GM21423 (cell line): ENCODE results near the gene SIRPG.
"Not testable (repeated sequence)": the region's sequence is repeated elsewhere in the genome, so short reads cannot be mapped to it uniquely, and the experiment has no call there.

Source experiments
- ATAC-seq: cut with Tn5 transposase; IDR thresholded peaks from one replicate; pipeline ENCODE4 v1.9.1; 2021; ENCODE audit warnings: mild to moderate bottlenecking, moderate library complexity; ENCODE audit not compliant: unreplicated experiment

Gene SIRPG

GRCh38 chr20:1672728-1673127 is 15.1 kb upstream of the SIRPG start:
- no peak for ATAC-seq

- no peak for ATAC-seq
These were observed 14.5 kb upstream of the SIRPG start for GRCh38 chr20:1671891-1672669.

GRCh38 chr20:1669304-1669703 is 11.7 kb upstream of the SIRPG start:
- ATAC-seq, result no peak

GRCh38 chr20:1667502-1668085 is 10.0 kb upstream of the SIRPG start:
- no peak for ATAC-seq

GRCh38 chr20:1666802-1667201 is 9.2 kb upstream of the SIRPG start:
- no peak for ATAC-seq

- no peak for ATAC-seq
These were observed 7.8 kb upstream of the SIRPG start for GRCh38 chr20:1665345-1665744.

GRCh38 chr20:1664911-1665310 is 7.3 kb upstream of the SIRPG start:
- ATAC-seq, result no peak

- no peak for ATAC-seq
These were observed 6.3 kb upstream of the SIRPG start for GRCh38 chr20:1663917-1664316.

- ATAC-seq, result no peak
These were observed 4.1 kb upstream of the SIRPG start for GRCh38 chr20:1661542-1662299.

GRCh38 chr20:1660246-1660645 is 2.7 kb upstream of the SIRPG start:
- no peak for ATAC-seq

GRCh38 chr20:1656844-1657243 is 735 bp downstream of the SIRPG start:
- ATAC-seq, result no peak

GRCh38 chr20:1654996-1655395 is 2.6 kb downstream of the SIRPG start:
- no peak for ATAC-seq

GRCh38 chr20:1652960-1653359 is 4.6 kb downstream of the SIRPG start:
- ATAC-seq, result no peak

GRCh38 chr20:1652104-1652503 is 5.5 kb downstream of the SIRPG start:
- ATAC-seq, result no peak

- no peak for ATAC-seq
These were observed 6.1 kb downstream of the SIRPG start for GRCh38 chr20:1651268-1652058.

- ATAC-seq, result no peak
These were observed 9.5 kb downstream of the SIRPG start for GRCh38 chr20:1648101-1648500.

GRCh38 chr20:1646975-1647431 is 10.6 kb downstream of the SIRPG start:
- ATAC-seq, result no peak

GRCh38 chr20:1644101-1644962 is 13.2 kb downstream of the SIRPG start:
- no peak for ATAC-seq

- ATAC-seq, result not testable (repeated sequence)
These were observed 18.9 kb downstream of the SIRPG start for GRCh38 chr20:1638643-1639042.

- no peak for ATAC-seq
These were observed 19.8 kb downstream of the SIRPG start for GRCh38 chr20:1637755-1638154.
